ENCODE data around the gene ABCA5.

The ABCA5 gene

GRCh38 chr17:69269131-69269998 lies 57.6 kb downstream of the ABCA5 start:
- in situ Hi-C loops (cut with MboI; ENCODE audit: low pct_unique_long_range_greater_than_20kb, low sequenced_read_pairs), result no loop called here
- DNase-seq, result no peak

- in situ Hi-C loops (cut with MboI; ENCODE audit: low pct_unique_long_range_greater_than_20kb, low sequenced_read_pairs), result no loop called here
These were observed 58.4 kb downstream of the ABCA5 start for GRCh38 chr17:69268543-69269014.

GRCh38 chr17:69267219-69267618 lies 59.7 kb downstream of the ABCA5 start:
- in situ Hi-C loops (cut with MboI; ENCODE audit: low pct_unique_long_range_greater_than_20kb, low sequenced_read_pairs), result no loop called here
- DNase-seq, result no peak

More at GRCh38 chr17:69268543-69269014, 58.4 kb downstream of the ABCA5 start:
- no peak for DNase-seq

- DNase-seq, result no peak
- in situ Hi-C loops (cut with MboI; ENCODE audit: low pct_unique_long_range_greater_than_20kb, low sequenced_read_pairs), result no loop called here
These were observed 61.1 kb downstream of the ABCA5 start for GRCh38 chr17:69265873-69266272.

GRCh38 chr17:69254187-69254586 lies 72.7 kb downstream of the ABCA5 start:
- in situ Hi-C loops (cut with MboI; ENCODE audit: low pct_unique_long_range_greater_than_20kb, low sequenced_read_pairs), result no loop called here
- DNase-seq, result no peak

GRCh38 chr17:69250641-69251040 lies 76.3 kb downstream of the ABCA5 start:
- no peak for DNase-seq
- in situ Hi-C loops (cut with MboI; ENCODE audit: low pct_unique_long_range_greater_than_20kb, low sequenced_read_pairs), result no loop called here

GRCh38 chr17:69246726-69247375 lies 80.1 kb downstream of the ABCA5 start:
- in situ Hi-C loops (cut with MboI; ENCODE audit: low pct_unique_long_range_greater_than_20kb, low sequenced_read_pairs), result loop anchor here (25.0 kb wide), 1 partner anchor 185 kb away; the partner anchor contains the start of gene ABCA9
- DNase-seq, result peak; percentile 72

- no peak for DNase-seq
- in situ Hi-C loops (cut with MboI; ENCODE audit: low pct_unique_long_range_greater_than_20kb, low sequenced_read_pairs), result loop anchor here (25.0 kb wide), 1 partner anchor 184 kb away; the partner anchor contains the start of gene ABCA9
These were observed 80.7 kb downstream of the ABCA5 start for GRCh38 chr17:69246202-69246601.

GRCh38 chr17:69245617-69246016 lies 81.3 kb downstream of the ABCA5 start:
- DNase-seq, result no peak
- in situ Hi-C loops (cut with MboI; ENCODE audit: low pct_unique_long_range_greater_than_20kb, low sequenced_read_pairs), result loop anchor here (25.0 kb wide), 1 partner anchor 183 kb away; the partner anchor contains the start of gene ABCA9

- DNase-seq, result no peak
- in situ Hi-C loops (cut with MboI; ENCODE audit: low pct_unique_long_range_greater_than_20kb, low sequenced_read_pairs), result loop anchor here (10.0 to 25.0 kb wide), 2 partner anchors 178 to 465 kb away; partner anchors contain the start of gene ABCA9
These were observed 87.0 kb downstream of the ABCA5 start for GRCh38 chr17:69239611-69240600.

GRCh38 chr17:69236946-69237345 lies 90.0 kb downstream of the ABCA5 start:
- in situ Hi-C loops (cut with MboI; ENCODE audit: low pct_unique_long_range_greater_than_20kb, low sequenced_read_pairs), result loop anchor here (10.0 to 25.0 kb wide), 2 partner anchors 175 to 462 kb away; partner anchors contain the start of gene ABCA9
- DNase-seq, result no peak

GRCh38 chr17:69236464-69236863 lies 90.5 kb downstream of the ABCA5 start:
- in situ Hi-C loops (cut with MboI; ENCODE audit: low pct_unique_long_range_greater_than_20kb, low sequenced_read_pairs), result loop anchor here (10.0 to 25.0 kb wide), 2 partner anchors 174 to 462 kb away; partner anchors contain the start of gene ABCA9
- DNase-seq, result no peak

GRCh38 chr17:69235338-69236058 lies 91.4 kb downstream of the ABCA5 start:
- peak; percentile 97 for DNase-seq
- in situ Hi-C loops (cut with MboI; ENCODE audit: low pct_unique_long_range_greater_than_20kb, low sequenced_read_pairs), result loop anchor here (10.0 to 25.0 kb wide), 2 partner anchors 173 to 461 kb away; partner anchors contain the start of gene ABCA9

- in situ Hi-C loops (cut with MboI; ENCODE audit: low pct_unique_long_range_greater_than_20kb, low sequenced_read_pairs), result loop anchor here (10.0 to 25.0 kb wide), 2 partner anchors 170 to 458 kb away; partner anchors contain the start of gene ABCA9
These were observed 94.3 kb downstream of the ABCA5 start for GRCh38 chr17:69232650-69233049.

GRCh38 chr17:69231521-69231920 lies 95.4 kb downstream of the ABCA5 start:
- in situ Hi-C loops (cut with MboI; ENCODE audit: low pct_unique_long_range_greater_than_20kb, low sequenced_read_pairs), result loop anchor here (10.0 to 25.0 kb wide), 2 partner anchors 169 to 457 kb away; partner anchors contain the start of gene ABCA9
- DNase-seq, result no peak

More at GRCh38 chr17:69232650-69233049, 94.3 kb downstream of the ABCA5 start:
- DNase-seq, result peak; percentile 14

- no peak for DNase-seq
- in situ Hi-C loops (cut with MboI; ENCODE audit: low pct_unique_long_range_greater_than_20kb, low sequenced_read_pairs), result loop anchor here (10.0 to 25.0 kb wide), 2 partner anchors 169 to 456 kb away; partner anchors contain the start of gene ABCA9
These were observed 96.0 kb downstream of the ABCA5 start for GRCh38 chr17:69230939-69231338.

- in situ Hi-C loops (cut with MboI; ENCODE audit: low pct_unique_long_range_greater_than_20kb, low sequenced_read_pairs), result loop anchor here (25.0 kb wide), 1 partner anchor 166 kb away; the partner anchor contains the start of gene ABCA9
- DNase-seq, result no peak
These were observed 98.4 kb downstream of the ABCA5 start, which contains the start of gene ABCA10 for GRCh38 chr17:69228576-69228975. ABCA10 (minus strand) TSS chr17:69228824; CDS start chr17:69225358, 3,466 bp downstream.
